Erythroblast (primary cell): ENCODE data around the gene PRUNE2.

Source experiments
- GATA1 ChIP-seq: IDR thresholded peaks from 2 replicates; pipeline ENCODE4 v1.6.1; 2011; ENCODE audit warnings: low read depth, mild to moderate bottlenecking, control low read depth, low read length, moderate library complexity
- POLR2A ChIP-seq: IDR thresholded peaks from 2 replicates; pipeline ENCODE4 v1.6.1; 2011; ENCODE audit warnings: mild to moderate bottlenecking, low read length

- no peak for TF ChIP-seq POLR2A
- no peak for TF ChIP-seq GATA1
Observed at GRCh38 chr9:76567086-76567485, 338.8 kb downstream of the PRUNE2 start.
